GM18505 (cell line): ENCODE measurements around the gene GARNL3.

ENCODE experiments used
- ATAC-seq: cut with Tn5 transposase; IDR thresholded peaks from one replicate; pipeline ENCODE4 v1.9.1; 2021; ENCODE audit not compliant: unreplicated experiment
- POLR2A ChIP-seq: IDR thresholded peaks from 4 replicates; pipeline ENCODE4 v1.6.1; 2011; ENCODE audit warnings: borderline replicate concordance; ENCODE audit not compliant: insufficient read depth, insufficient read length; ENCODE audit errors: extremely low read depth

GARNL3 gene

DNA sequence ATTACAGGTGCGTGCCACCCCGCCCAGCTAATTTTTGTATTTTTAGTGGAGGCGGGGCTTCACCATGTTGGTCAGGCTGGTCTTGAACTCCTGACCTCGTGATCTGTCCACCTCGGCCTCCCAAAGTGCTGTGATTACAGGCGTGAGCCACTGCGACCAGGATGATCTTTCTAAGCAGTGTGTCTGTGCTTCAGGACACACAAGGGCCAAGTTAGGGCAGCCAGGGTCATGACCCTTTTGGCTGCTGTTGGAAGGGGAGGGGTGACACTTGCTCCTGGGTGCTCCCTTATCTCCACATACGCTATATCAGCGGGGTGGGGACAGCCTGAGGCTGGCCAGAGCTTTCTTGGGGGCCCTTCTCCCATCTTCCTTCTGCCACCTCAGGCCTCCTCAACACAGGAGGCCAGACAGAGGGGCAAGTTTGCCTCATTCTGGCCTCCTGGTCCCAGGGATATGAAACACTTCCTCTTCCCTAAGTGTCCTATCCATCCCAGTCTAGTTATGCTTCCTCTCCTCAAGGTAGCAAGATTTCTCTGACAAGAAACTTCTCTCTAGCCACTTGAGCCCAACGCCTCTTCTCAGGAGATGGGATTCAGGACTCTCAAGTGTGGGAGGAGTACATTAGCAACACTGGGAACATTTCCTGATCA, 157.7 kb downstream of the GARNL3 start:
- no peak for TF ChIP-seq POLR2A
- ATAC-seq: no peak

DNA sequence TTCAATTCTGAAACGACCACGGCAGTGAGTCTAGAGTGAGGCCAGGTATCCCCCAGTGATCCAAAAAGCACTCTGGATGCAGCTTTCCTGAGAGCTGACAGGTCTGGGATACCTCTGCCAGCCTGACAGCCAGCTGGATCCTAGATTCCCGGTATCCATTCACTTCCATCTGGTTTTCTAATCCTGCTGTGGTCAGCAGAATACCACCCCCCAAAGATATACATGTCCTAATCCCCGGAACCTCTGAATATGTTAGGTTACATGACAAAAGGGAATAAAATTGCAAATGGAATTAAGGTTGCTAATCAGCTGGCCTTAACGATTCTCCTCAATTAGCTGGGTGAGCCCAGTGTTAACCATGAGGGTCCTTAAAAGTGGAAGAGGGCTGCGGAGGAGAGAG, 158.2 kb downstream of the GARNL3 start:
- TF ChIP-seq POLR2A: no peak

GRCh38 chr9:127423476-127423933, 158.9 kb downstream of the GARNL3 start:
- TF ChIP-seq POLR2A: no peak
- no peak for ATAC-seq

More for the DNA sequence above, 158.2 kb downstream of the GARNL3 start:
- no peak for ATAC-seq

DNA sequence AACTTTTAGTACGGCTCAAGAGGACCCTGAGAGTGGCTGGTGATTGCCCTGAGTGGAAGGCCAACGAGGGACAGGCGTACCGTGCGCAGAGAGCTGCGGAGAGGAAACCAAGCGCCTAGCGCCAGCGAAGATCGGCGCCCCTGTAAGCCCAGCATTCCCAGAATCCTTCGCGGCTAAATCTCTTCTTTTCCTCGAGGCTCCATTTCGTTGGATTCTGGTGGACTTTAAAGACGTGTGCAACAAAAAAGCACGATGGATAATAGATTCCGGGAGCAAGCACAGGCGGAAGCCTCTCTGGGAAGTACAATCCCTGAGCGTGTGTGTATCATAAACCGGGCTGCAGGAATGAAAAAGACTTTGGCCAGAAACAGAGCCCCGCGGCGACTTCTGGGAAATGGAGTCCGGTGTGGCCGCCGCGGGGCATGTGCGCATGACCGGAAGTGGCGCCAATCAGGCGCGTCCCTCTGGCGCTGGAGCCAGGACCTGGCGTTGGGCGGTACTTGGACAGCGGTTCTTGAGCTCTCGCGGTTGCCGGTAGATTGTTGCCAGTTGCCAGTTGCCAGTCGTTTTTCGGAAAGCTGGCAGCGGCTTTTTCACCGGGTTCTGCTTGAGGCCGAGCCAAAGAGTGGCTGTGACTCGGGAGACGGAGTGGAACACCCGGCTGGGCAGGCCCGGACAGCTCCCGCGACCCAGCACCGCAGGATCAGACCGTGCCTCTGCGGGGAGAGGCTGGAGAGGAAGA, 159.5 kb downstream of the GARNL3 start, which contains the start of gene ZNF79:
Gene ZNF79, plus strand, starts transcription at position 449 of the 742 bp plus-strand sequence. CDS start 406 bp downstream, outside the sequence.
- peak; percentile 89 for TF ChIP-seq POLR2A
- peak; percentile 76 for ATAC-seq

DNA sequence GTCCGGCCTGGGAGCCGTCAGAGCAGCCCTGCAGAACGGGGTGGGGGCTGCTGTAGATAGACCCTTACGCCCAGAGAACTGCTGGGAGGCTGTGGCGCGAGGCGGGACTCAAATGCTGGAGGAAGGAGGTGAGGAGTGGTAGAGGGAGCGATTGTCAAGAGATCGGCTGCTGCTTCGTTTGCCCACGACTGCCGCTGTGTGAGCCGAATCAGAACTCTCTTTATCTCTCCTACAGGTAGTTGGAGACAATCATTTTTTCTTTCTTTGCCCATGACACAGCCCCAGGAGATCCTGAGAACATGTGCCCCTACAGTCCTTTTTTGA, 160.1 kb downstream of the GARNL3 start:
- no peak for ATAC-seq
- no peak for TF ChIP-seq POLR2A

DNA sequence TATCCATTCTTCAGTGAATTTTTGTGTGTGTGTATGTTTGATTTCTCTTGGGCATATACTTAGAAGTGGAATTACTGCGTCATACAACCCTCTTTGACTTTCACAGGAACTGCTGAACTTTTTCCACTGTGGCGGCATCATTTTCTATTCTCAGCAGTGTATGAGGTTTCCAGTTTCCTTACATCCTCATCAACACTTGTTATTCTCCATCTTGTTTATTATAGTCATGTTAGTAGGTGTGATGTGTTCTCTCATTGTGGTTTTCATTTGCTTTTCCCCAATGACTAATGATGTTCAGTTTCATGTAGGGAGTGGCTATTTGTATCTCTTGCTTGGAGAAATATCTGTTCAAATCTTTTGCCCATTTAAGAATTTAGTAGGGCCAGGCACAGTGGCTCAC, 162.2 kb downstream of the GARNL3 start:
- TF ChIP-seq POLR2A: no peak
- ATAC-seq: no peak

GRCh38 chr9:127428348-127428747, 163.8 kb downstream of the GARNL3 start:
- no peak for ATAC-seq
- no peak for TF ChIP-seq POLR2A

GRCh38 chr9:127430415-127430814, 165.8 kb downstream of the GARNL3 start:
- ATAC-seq: no peak

GRCh38 chr9:127437497-127438264, 173.1 kb downstream of the GARNL3 start:
- no peak for ATAC-seq
- TF ChIP-seq POLR2A: no peak

More at GRCh38 chr9:127430415-127430814, 165.8 kb downstream of the GARNL3 start:
- no peak for TF ChIP-seq POLR2A

DNA sequence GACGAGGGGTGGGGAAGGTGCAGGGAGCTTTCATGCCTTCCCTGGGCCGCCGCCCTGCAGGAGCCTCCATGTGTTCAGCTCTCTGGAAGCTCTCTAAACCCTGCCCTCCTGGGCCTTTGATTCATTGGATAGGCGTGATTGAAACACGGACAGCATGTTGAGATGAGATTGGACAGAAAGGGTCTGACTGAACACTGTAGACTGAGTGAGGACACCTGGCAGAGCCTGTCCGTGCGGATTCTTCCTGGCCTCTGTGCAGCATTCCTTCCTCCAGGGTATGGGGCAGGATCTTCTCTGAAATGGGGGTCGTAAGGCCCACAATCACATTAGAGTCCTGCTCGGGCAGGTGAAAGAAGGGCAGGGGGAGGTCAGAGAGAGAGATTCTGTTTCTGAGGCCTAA, 173.8 kb downstream of the GARNL3 start:
- TF ChIP-seq POLR2A: no peak
- no peak for ATAC-seq
